Skeletal muscle tissue (tissue), 4 donors: ENCODE measurements around the gene MAP2K4. TPM values are rescaled to one million over a fixed set of nuclear protein-coding genes. Genes with fewer than 3 reads are reported as not detected.
A peak's percentile ranks its signal among the peaks of the same experiment; 100 is the strongest.

Experiments used
- H3K27ac ChIP-seq: one replicate; pipeline ENCODE4 v1.7.0; 2013; ENCODE audit warnings: mild to moderate bottlenecking, low read depth, low read length, inconsistent platforms
- H3K27me3 ChIP-seq, 3 donors: one replicate each; pipeline ENCODE4 v1.7.0; 2013; ENCODE audit warnings: low read length in 3 of 3; ENCODE audit not compliant: control insufficient read depth in 3 of 3, insufficient read depth in 3 of 3
- H3K36me3 ChIP-seq, 3 donors: one replicate each; pipeline ENCODE4 v1.7.0; 2013; ENCODE audit warnings: low read length in 3 of 3; ENCODE audit not compliant: control insufficient read depth in 3 of 3, insufficient read depth in 3 of 3
- H3K4me1 ChIP-seq, 3 donors: one replicate each; pipeline ENCODE4 v1.7.0; 2013; ENCODE audit warnings: low read length in 3 of 3, mild to moderate bottlenecking in 3 of 3; ENCODE audit not compliant: control insufficient read depth in 3 of 3, insufficient read depth in 3 of 3
- H3K4me3 ChIP-seq, 3 donors: one replicate each; pipeline ENCODE4 v1.7.0; 2013; ENCODE audit warnings: low read length in 3 of 3
- H3K9ac ChIP-seq, 3 donors: one replicate each; pipeline ENCODE4 v1.7.0; 2013; ENCODE audit warnings: low read length in 3 of 3, mild to moderate bottlenecking in 3 of 3, moderate library complexity in 2 of 3, low read depth in 1 of 3
- H3K9me3 ChIP-seq, 3 donors: one replicate each; pipeline ENCODE4 v1.7.0; 2013; ENCODE audit warnings: low read length in 3 of 3; ENCODE audit not compliant: control insufficient read depth in 3 of 3
- total RNA-seq: library from RNA; depleted of rRNA; stranded (reverse); fragments of >200 nt; gene quantifications from one replicate; pipeline ENCODE4 v1.2.3, GENCODE V29; 2014
- donor health status: Osteomylitis.

MAP2K4 gene
- total RNA-seq, 1 donor from 2014 or later: 40.7 TPM

DNA sequence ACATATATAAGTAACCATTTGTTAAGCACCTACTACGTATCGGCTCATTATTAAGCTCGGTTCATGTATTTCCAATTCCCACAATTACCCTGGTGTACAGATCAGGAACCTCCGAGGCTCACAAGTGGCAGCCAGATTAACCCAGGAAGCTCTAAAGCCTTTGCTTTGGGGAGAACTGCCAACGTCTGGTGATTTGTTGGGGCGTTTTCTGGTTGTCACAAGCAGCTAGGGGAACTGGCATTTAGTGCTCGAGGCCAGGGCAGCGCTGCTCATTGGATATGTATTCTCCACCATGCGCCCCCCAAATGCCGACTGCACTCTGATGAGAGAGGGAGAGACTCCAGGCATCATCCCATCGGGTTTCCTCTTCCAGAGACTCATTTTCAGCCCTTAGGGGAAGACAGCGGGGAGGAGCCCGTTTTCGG, 23.9 kb upstream of the MAP2K4 start:
- peaks cover 3 to 14% (median 3%) of the 10 kb centered on the region in 3 donors for H3K4me1 ChIP-seq
- peak overlapping the region; percentile 93 for H3K27ac ChIP-seq
- H3K27me3 ChIP-seq: no peaks in the 10 kb centered on the region
- H3K9ac ChIP-seq: peak overlapping the region; percentile 92 to 98 (median 94)
- no peaks in the 10 kb centered on the region for H3K9me3 ChIP-seq
- peaks cover 7 to 10% (median 9%) of the 10 kb centered on the region in 3 donors for H3K36me3 ChIP-seq
- peak overlapping the region; percentile 87 to 96 (median 88) for H3K4me3 ChIP-seq

DNA sequence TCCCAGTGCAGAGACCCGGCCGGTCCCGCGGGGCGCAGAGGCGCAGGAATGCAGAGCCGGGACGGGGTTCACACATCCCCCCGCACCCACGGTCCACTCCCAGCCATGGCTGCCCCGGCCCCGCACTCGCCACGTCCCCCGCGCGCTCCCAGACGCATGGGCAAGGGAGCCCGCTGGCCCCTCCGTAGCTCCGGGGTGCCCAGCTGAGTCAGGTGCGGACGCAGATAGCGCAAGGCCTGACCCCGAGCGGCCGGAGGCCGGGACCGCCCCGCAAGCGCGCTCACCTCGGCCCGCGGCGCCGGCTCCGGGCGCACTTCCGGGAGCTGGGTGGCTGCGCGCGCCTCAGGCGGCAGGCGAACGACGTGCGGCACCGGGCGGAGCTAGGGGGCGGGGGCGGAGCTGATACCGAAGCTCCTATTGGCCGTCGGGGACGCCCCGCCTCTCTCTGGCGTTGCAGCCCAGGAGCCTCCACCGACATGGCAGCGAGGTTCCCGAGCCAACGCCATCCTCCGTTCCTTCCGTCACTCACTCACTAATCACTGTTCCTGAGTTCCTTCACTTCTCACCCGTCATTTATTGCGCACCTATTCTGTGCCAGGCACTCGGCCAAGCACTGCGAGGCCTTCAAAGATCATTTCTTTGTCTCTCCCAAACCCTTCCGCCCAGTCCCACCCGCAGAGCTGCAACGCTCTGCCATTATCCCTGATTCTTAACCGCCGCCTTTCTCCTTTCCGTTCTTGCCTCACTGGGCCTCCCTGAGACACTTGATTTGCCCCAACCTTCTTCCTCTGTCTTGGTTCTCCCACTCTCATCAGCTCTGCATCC, 23.3 kb upstream of the MAP2K4 start, which contains the start of gene ZNF18:
ZNF18 (minus strand) TSS at position 329 of the 825 bp plus-strand sequence. CDS start 4,646 bp downstream, outside the sequence.
- peak within 1 kb of the TSS; percentile 92 to 98 (median 94) for H3K9ac ChIP-seq
- peak within 1 kb of the TSS; percentile 96 to 98 (median 98) for H3K4me3 ChIP-seq
- H3K9me3 ChIP-seq: no peaks in the 10 kb centered on the region
- peak within 1 kb of the TSS; percentile 93 for H3K27ac ChIP-seq
- peaks cover 3 to 14% (median 3%) of the 10 kb centered on the region in 3 donors for H3K4me1 ChIP-seq
- peaks cover 1 to 4% (median 3%) of the 10 kb centered on the region in 3 donors for H3K36me3 ChIP-seq
- H3K27me3 ChIP-seq: no peaks in the 10 kb centered on the region

DNA sequence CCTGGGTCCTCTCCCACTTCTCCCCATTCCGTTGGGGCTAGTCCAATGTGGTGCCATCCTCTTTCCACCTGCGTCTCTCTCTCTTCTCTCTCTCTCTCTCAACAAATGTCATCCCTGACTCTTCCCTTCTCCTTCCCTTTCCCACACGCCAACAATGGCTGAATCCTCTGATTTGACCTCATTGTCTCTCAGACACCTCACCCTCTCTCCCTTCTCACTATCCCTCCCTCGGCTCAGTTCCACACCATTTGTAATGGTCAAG, 22.8 kb upstream of the MAP2K4 start:
- Histone ChIP-seq H3K36me3 (no peaks in the 10 kb centered on the region), H3K27ac (peak overlapping the region; percentile 61), H3K4me1 (peaks cover 3 to 14% (median 3%) of the 10 kb centered on the region in 3 donors), H3K27me3 (no peaks in the 10 kb centered on the region), H3K9ac (peak overlapping the region; percentile 52 to 85 (median 66)), H3K4me3 (peak overlapping the region; percentile 96 to 98 (median 98)), H3K9me3 (no peaks in the 10 kb centered on the region)

DNA sequence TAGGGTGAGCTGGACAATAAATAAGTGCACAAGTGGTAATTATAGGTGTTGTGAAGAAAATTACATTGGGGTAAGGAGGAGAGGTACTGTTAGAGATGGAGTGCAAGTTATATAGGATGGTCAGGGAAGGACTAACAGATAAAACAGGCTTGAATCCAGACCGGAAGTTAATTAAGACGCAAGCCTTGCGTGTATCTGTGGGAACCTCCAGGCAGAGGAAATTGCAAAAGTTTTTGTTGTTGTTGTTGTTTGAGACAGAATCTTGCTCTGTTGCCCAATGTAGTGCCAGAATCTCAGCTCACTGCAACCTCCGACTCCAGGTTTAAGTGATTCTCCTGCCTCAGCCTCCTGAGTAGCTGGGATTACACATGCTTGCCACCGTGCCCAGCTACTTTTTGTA, 21.0 kb upstream of the MAP2K4 start:
- peaks cover 3 to 14% (median 3%) of the 10 kb centered on the region in 3 donors for H3K4me1 ChIP-seq
- H3K36me3 ChIP-seq: no peaks in the 10 kb centered on the region
- H3K9ac ChIP-seq: no peak overlapping the region
- H3K27ac ChIP-seq: no peak overlapping the region
- H3K27me3 ChIP-seq: no peaks in the 10 kb centered on the region
- no peaks in the 10 kb centered on the region for H3K9me3 ChIP-seq
- H3K4me3 ChIP-seq: no peak overlapping the region

DNA sequence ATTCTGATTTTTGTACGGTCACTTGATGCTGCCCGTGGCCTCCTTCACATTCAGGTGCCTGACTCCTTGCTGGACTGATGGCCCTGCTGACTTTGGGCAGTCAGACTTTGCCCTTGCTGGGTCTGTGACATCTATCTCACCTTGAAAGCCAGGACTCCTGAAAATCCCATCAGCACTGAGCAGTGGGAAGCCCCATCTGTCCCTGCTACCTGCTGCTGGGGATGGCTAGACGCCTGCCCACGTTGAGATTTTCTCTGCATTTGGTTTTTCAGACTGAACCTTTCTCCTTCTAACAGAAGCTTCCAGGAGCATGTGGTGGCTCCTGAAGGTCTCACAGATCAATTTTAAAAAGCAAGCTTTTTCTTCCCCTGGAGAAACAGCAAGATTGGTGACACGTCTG, 13.2 kb upstream of the MAP2K4 start:
- no peak overlapping the region for H3K27ac ChIP-seq
- no peaks in the 10 kb centered on the region for H3K36me3 ChIP-seq
- H3K4me1 ChIP-seq: no peaks in the 10 kb centered on the region
- H3K9ac ChIP-seq: no peak overlapping the region
- no peaks in the 10 kb centered on the region for H3K27me3 ChIP-seq
- H3K4me3 ChIP-seq: no peak overlapping the region
- no peaks in the 10 kb centered on the region for H3K9me3 ChIP-seq

DNA sequence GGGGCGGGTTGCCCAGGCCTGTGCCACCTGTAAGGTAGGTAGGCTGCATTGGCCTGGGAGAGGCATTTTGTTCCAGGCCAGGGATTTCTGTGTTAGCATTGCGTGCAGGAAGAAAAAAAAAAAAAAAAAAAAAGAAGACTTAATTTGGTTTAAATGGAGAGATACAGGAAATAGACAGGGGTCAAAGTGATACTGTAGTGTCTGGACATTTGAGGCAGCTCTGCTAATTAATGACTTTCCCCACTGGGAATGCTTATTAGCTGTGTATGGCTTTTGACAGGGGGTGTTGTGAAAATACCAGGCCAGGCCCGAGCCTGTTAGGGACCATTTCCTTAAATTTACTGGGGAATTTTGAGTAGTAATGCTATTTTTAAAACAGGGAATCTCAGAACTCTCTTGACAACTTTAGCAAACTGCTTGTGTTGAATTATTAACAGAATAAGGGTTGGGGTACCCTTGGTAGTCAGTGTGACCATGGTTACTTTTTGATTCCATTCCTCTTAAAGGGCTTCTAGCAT, 1.0 kb downstream of the MAP2K4 start:
- Histone ChIP-seq H3K27me3 (no peaks in the 10 kb centered on the region), H3K9ac (peak overlapping the region; percentile 73 to 88 (median 84)), H3K4me1 (peaks cover 10 to 21% (median 17%) of the 10 kb centered on the region in 3 donors), H3K4me3 (peak overlapping the region; percentile 68), H3K36me3 (no peaks in the 10 kb centered on the region), H3K9me3 (no peaks in the 10 kb centered on the region), H3K27ac (no peak overlapping the region)

DNA sequence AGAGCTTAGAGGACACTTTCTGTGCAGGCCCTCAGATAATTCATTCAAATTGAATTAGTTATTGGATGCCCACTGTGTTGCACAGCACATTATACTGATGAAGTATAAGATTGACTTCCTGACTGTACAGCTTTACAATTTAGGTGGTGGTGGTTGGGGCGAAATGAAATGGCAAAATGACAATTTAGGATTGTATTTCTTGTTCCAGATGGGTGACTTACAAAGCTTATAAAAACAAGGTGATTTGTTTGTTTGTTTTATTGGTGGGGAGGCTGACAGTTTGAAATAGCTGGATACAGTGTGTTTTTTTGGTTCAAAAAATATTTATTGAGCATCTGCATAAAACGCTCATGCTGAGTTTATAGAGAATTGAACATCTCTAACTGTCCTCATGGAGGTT, 1.6 kb downstream of the MAP2K4 start:
- no peak overlapping the region for H3K27ac ChIP-seq
- peaks cover 10 to 21% (median 17%) of the 10 kb centered on the region in 3 donors for H3K4me1 ChIP-seq
- H3K36me3 ChIP-seq: no peaks in the 10 kb centered on the region
- peak overlapping the region in 2 of 3 donors; percentile 84 to 88 for H3K9ac ChIP-seq
- no peaks in the 10 kb centered on the region for H3K27me3 ChIP-seq
- H3K9me3 ChIP-seq: no peaks in the 10 kb centered on the region
- no peak overlapping the region for H3K4me3 ChIP-seq

DNA sequence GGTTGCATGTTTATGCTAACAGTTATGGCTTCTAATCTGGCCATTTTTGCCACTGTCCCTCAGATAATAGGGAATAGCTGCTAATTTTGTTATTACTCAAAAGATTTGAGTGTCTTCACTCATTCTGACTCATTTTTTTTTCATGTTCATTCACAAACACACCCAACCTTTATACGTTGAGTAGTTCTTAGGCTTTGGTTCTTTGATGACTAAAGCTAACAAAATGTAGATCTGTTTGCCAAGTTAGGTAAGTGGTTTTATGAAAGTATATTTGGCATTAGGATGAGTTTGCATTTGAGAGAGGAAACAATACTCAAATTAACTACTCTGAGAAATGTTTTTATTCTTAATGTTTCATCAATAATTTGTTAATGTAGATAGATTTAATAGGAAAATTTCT, 3.6 kb downstream of the MAP2K4 start:
- Histone ChIP-seq H3K27ac (no peak overlapping the region), H3K36me3 (no peaks in the 10 kb centered on the region), H3K4me3 (no peak overlapping the region), H3K4me1 (peaks cover 10 to 21% (median 17%) of the 10 kb centered on the region in 3 donors), H3K27me3 (no peaks in the 10 kb centered on the region), H3K9me3 (no peaks in the 10 kb centered on the region), H3K9ac (no peak overlapping the region)

DNA sequence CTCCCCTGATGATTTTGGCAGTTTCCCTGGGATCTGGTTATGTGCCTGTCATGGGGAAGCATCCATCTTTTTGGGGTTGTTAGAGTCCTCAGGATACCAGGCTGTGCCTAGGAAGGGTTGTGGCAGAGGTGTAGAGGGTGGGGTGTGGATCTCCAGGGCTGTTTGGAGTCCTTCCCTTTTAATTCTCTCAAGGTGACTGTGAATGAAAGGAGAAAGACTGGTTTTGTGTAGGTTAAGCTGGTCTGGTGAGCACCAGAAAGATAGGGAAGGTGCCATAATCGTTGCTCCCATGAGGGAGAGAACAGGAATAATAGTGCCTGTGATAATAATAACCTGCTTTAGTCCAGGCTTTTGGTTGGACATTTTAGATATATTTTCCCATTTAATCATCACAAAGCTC, 7.0 kb downstream of the MAP2K4 start:
- H3K27ac ChIP-seq: no peak overlapping the region
- H3K9ac ChIP-seq: no peak overlapping the region
- peaks cover 0 to 6% (median 2%) of the 10 kb centered on the region in 3 donors for H3K4me1 ChIP-seq
- no peak overlapping the region for H3K4me3 ChIP-seq
- no peaks in the 10 kb centered on the region for H3K27me3 ChIP-seq
- no peaks in the 10 kb centered on the region for H3K36me3 ChIP-seq
- H3K9me3 ChIP-seq: no peaks in the 10 kb centered on the region

DNA sequence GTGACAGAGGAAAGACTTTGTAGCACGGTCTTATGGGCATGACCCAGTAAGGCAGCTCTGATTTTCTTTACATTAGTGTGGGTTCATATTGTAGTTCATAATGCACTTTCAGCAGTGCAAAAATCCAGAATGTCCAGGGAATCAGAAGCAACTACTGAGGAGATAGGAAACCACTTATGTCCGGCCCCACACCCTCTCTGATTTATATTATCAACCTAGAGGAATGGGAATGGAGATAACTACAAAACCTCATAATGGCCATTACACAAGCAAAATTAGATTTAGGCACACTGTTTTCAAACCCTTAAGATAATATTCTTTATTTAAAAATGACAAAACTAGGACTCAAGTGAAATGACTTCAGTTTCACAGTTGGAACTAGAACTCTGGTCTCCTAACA, 7.9 kb downstream of the MAP2K4 start:
- no peaks in the 10 kb centered on the region for H3K27me3 ChIP-seq
- no peak overlapping the region for H3K4me3 ChIP-seq
- H3K36me3 ChIP-seq: no peaks in the 10 kb centered on the region
- no peaks in the 10 kb centered on the region for H3K9me3 ChIP-seq
- no peak overlapping the region for H3K27ac ChIP-seq
- H3K9ac ChIP-seq: no peak overlapping the region
- peaks cover 0 to 2% (median 0%) of the 10 kb centered on the region in 3 donors for H3K4me1 ChIP-seq
